GM19452 (cell line): ENCODE results near the gene PDZD8.
A peak's percentile ranks its signal among the peaks of the same experiment; 100 is the strongest.

Experiments
- ATAC-seq: cut with Tn5 transposase; IDR thresholded peaks from one replicate; pipeline ENCODE4 v1.9.1; 2021; ENCODE audit not compliant: unreplicated experiment

Gene PDZD8

GRCh38 chr10:117391436-117392205 lies 16.4 kb upstream of the PDZD8 start:
- ATAC-seq, result no peak

- ATAC-seq, result no peak
Observed at GRCh38 chr10:117390420-117390819, 15.2 kb upstream of the PDZD8 start.

GRCh38 chr10:117386805-117387204 lies 11.6 kb upstream of the PDZD8 start:
- ATAC-seq, result no peak

- no peak for ATAC-seq
Observed at GRCh38 chr10:117382861-117383260, 7.6 kb upstream of the PDZD8 start.

- peak; percentile 40 for ATAC-seq
Observed at GRCh38 chr10:117374506-117375359, 507 bp downstream of the PDZD8 start.

- ATAC-seq, result peak; percentile 18
Observed at GRCh38 chr10:117373823-117374505, 1.3 kb downstream of the PDZD8 start.

GRCh38 chr10:117370205-117370604 lies 5.0 kb downstream of the PDZD8 start:
- ATAC-seq, result no peak

- no peak for ATAC-seq
Observed at GRCh38 chr10:117367718-117368117, 7.5 kb downstream of the PDZD8 start.

GRCh38 chr10:117366741-117367140 lies 8.5 kb downstream of the PDZD8 start:
- ATAC-seq, result no peak

GRCh38 chr10:117365612-117366011 lies 9.6 kb downstream of the PDZD8 start:
- ATAC-seq, result no peak

GRCh38 chr10:117364110-117364960 lies 10.9 kb downstream of the PDZD8 start:
- ATAC-seq, result no peak

- ATAC-seq, result peak; percentile 47
Observed at GRCh38 chr10:117363028-117363427, 12.2 kb downstream of the PDZD8 start.

- no peak for ATAC-seq
Observed at GRCh38 chr10:117362313-117362712, 12.9 kb downstream of the PDZD8 start.

- ATAC-seq, result peak; percentile 56
Observed at GRCh38 chr10:117360994-117361667, 14.1 kb downstream of the PDZD8 start.

GRCh38 chr10:117360016-117360415 lies 15.2 kb downstream of the PDZD8 start:
- ATAC-seq, result no peak

GRCh38 chr10:117355072-117355471 lies 20.2 kb downstream of the PDZD8 start:
- no peak for ATAC-seq

- ATAC-seq, result no peak
Observed at GRCh38 chr10:117353684-117354083, 21.6 kb downstream of the PDZD8 start.

- ATAC-seq, result no peak
Observed at GRCh38 chr10:117352724-117353123, 22.5 kb downstream of the PDZD8 start.

GRCh38 chr10:117351996-117352395 lies 23.2 kb downstream of the PDZD8 start:
- no peak for ATAC-seq

- ATAC-seq, result no peak
Observed at GRCh38 chr10:117351558-117351957, 23.7 kb downstream of the PDZD8 start.
